ENCODE results near the gene GUK1. TPM values are rescaled to one million over a fixed set of nuclear protein-coding genes. Genes with fewer than 3 reads are reported as not detected.

Gene GUK1
- total RNA-seq, 1 donor from 2014 or later = 115 TPM

DNA sequence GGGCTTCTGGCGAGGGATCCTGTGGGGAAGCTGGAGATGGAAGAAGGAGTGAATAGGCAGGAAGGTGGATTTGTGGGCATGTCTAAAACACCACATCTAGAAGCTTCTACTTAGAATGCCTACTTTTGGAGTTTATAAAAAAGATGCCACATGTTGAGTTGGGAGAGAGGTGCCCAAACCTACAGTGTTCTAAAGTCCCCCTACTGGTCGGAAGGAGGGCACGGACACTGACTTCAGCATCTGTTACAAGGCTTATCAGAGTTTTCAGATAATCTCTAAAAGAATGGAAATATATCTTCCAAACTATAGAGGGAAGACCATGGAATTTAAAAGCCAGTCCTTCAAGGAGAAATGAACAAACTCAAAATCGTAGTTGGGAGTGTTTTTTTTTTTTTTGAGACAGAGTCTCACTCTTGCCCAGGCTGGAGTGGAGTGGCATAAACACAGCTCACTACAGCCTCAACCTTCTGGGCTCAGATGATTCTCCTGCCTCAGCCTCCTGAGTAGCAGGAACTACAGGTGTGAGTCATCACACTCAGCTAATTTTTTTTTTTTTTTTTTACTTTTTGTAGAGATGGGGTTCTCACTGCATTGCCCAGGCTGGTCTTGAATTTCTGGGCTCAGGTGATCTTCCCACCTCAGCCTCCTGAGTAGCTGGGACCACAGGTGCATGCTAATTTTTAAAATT, 40.3 kb downstream of the GUK1 start:
- DNase-seq (ENCODE audit: low read depth, low spot score) = no peak
- TF ChIP-seq, protein P1, sequence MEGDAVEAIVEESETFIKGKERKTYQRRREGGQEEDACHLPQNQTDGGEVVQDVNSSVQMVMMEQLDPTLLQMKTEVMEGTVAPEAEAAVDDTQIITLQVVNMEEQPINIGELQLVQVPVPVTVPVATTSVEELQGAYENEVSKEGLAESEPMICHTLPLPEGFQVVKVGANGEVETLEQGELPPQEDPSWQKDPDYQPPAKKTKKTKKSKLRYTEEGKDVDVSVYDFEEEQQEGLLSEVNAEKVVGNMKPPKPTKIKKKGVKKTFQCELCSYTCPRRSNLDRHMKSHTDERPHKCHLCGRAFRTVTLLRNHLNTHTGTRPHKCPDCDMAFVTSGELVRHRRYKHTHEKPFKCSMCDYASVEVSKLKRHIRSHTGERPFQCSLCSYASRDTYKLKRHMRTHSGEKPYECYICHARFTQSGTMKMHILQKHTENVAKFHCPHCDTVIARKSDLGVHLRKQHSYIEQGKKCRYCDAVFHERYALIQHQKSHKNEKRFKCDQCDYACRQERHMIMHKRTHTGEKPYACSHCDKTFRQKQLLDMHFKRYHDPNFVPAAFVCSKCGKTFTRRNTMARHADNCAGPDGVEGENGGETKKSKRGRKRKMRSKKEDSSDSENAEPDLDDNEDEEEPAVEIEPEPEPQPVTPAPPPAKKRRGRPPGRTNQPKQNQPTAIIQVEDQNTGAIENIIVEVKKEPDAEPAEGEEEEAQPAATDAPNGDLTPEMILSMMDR (conservative IDR thresholded peaks at IDR 0.05) = peak; percentile 55
- Mint-ChIP-seq H3K4me1 (peaks cover 13% of the 10 kb centered on the region), H3K36me3 (ENCODE audit: low read depth) (no peaks in the 10 kb centered on the region), H3K27me3 (ENCODE audit: low read depth) (no peaks in the 10 kb centered on the region), H3K4me3 (no peak overlapping the region), H3K27ac (ENCODE audit: unreplicated experiment) (no peak overlapping the region), H3K9me3 (no peaks in the 10 kb centered on the region)

DNA sequence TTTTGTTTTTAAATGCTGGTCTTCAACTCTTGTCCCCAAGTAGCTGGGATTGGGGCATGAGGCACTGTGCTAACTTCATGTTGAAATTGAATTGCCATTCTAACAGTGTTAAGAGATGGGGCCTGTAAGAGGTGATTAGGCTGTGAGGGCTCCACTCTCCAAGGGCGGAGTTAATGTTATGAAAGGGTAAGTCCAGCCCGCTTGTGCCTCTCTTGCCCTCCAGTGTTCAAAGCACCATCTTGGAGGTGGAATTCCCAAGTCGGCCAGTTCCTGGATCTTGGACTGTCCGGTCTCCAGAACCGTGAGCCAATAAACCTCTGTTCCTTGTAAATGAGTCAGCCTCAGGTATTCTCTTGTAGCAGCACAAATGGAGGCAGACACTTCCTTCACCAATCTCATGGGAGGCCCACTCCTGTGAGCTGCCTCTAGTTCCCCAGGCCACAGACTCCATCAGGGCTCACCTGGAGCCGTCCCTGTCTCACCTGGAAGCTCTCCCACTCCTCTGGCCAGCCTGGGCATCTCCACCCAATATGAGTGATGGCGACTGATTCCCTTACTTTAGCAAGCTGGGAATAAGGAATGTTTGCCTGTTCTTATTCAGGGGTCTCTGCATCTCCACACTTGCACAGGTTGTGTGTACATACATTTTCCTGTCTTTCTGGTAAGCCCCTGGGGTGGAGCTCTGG, 41.0 kb downstream of the GUK1 start:
- TF ChIP-seq, protein P1 (conservative IDR thresholded peaks at IDR 0.05) = no peak
- Mint-ChIP-seq H3K27ac (ENCODE audit: unreplicated experiment) (peak overlapping the region; percentile 27), H3K27me3 (ENCODE audit: low read depth) (no peaks in the 10 kb centered on the region), H3K9me3 (no peaks in the 10 kb centered on the region), H3K36me3 (ENCODE audit: low read depth) (no peaks in the 10 kb centered on the region), H3K4me3 (no peak overlapping the region), H3K4me1 (peaks cover 13% of the 10 kb centered on the region)
- DNase-seq (ENCODE audit: low read depth, low spot score) = no peak

- no peak overlapping the region for H3K4me3 Mint-ChIP-seq
- H3K4me1 Mint-ChIP-seq = peaks cover 13% of the 10 kb centered on the region
- H3K27me3 Mint-ChIP-seq (ENCODE audit: low read depth) = no peaks in the 10 kb centered on the region
- no peaks in the 10 kb centered on the region for H3K9me3 Mint-ChIP-seq
- peak overlapping the region; percentile 27 for H3K27ac Mint-ChIP-seq (ENCODE audit: unreplicated experiment)
- DNase-seq (ENCODE audit: low read depth, low spot score) = no peak
- TF ChIP-seq, protein P1 (conservative IDR thresholded peaks at IDR 0.05) = no peak
- no peaks in the 10 kb centered on the region for H3K36me3 Mint-ChIP-seq (ENCODE audit: low read depth)
Observed at GRCh38 chr1:228181645-228182034, 41.6 kb downstream of the GUK1 start.

DNA sequence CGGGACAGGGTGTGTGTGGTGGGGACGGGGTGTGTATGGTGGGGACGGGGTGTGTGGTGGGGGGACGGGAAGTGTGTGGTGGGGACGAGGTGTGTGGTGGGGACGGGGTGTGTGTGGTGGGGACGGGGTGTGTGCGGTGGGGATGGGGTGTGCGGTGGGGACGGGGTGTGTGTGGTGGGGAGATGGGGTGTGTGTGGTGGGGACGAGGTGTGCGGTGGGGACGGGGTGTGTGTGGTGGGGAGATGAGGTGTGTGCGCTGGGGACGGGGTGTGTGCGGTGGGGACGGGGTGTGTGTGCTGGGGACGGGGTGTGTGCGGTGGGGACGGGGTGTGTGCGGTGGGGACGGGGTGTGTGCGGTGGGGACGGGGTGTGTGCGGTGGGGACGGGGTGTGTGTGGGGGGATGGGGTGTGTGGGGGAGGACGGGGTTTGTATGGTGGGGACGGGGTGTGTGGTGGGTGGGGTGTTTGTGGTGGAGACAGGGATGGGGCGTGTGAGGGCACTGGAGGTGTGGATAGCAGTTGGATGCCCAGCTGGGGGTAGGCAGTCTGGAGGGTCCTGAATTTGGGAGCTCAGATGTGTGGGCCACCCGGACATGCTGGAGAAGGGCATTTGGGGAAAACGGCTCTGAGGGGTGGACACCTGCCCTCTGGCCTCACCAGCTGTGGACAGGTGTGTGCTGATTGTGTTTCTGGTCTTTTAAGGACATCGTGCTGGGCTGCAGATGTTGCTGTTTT, 42.4 kb downstream of the GUK1 start:
- Mint-ChIP-seq H3K9me3 (no peaks in the 10 kb centered on the region), H3K4me3 (no peak overlapping the region), H3K4me1 (peaks cover 13% of the 10 kb centered on the region), H3K36me3 (ENCODE audit: low read depth) (no peaks in the 10 kb centered on the region), H3K27ac (ENCODE audit: unreplicated experiment) (no peak overlapping the region), H3K27me3 (ENCODE audit: low read depth) (no peaks in the 10 kb centered on the region)
- no peak for DNase-seq (ENCODE audit: low read depth, low spot score)
- TF ChIP-seq, protein P1 (conservative IDR thresholded peaks at IDR 0.05) = no peak

GRCh38 chr1:228184152-228184551, 44.1 kb downstream of the GUK1 start:
- Mint-ChIP-seq H3K4me1 (peaks cover 13% of the 10 kb centered on the region), H3K27me3 (ENCODE audit: low read depth) (no peaks in the 10 kb centered on the region), H3K9me3 (no peaks in the 10 kb centered on the region), H3K4me3 (no peak overlapping the region), H3K27ac (ENCODE audit: unreplicated experiment) (peak overlapping the region; percentile 71), H3K36me3 (ENCODE audit: low read depth) (peaks cover 3% of the 10 kb centered on the region)
- DNase-seq (ENCODE audit: low read depth, low spot score) = no peak
- TF ChIP-seq, protein P1 (conservative IDR thresholded peaks at IDR 0.05) = no peak
